ENCODE measurements around the gene NANOGP8.

The NANOGP8 gene

GRCh38 chr15:35095941-35096340 lies 10.8 kb upstream of the NANOGP8 start:
- no peak for TF ChIP-seq NFIC (IDR thresholded peaks at IDR 0.05)
- TF ChIP-seq ZBTB7A (IDR thresholded peaks at IDR 0.05; ENCODE audit: low read depth) = no peak
- TF ChIP-seq USF1 (IDR thresholded peaks at IDR 0.05) = no peak
- no peak for TF ChIP-seq MAX (IDR thresholded peaks at IDR 0.05)
- no peak for TF ChIP-seq TEAD4 (IDR thresholded peaks at IDR 0.05)

GRCh38 chr15:35092846-35093245 lies 7.8 kb upstream of the NANOGP8 start:
- TF ChIP-seq CREB1 (IDR thresholded peaks at IDR 0.05; ENCODE audit: low read depth) (no peak), CEBPB (IDR thresholded peaks at IDR 0.05) (no peak), TCF12 (IDR thresholded peaks at IDR 0.05; ENCODE audit: low read depth) (no peak), EP300 (IDR thresholded peaks at IDR 0.05; ENCODE audit: borderline replicate concordance) (no peak), MAX (IDR thresholded peaks at IDR 0.05) (no peak), RAD21 (IDR thresholded peaks at IDR 0.05; ENCODE audit: low read depth) (no peak), YY1 (IDR thresholded peaks at IDR 0.05; ENCODE audit: low read depth) (no peak), TAF1 (IDR thresholded peaks at IDR 0.05; ENCODE audit: low read depth) (no peak), ZBTB7A (IDR thresholded peaks at IDR 0.05; ENCODE audit: low read depth) (no peak), EGR1 (IDR thresholded peaks at IDR 0.05) (no peak), TEAD4 (IDR thresholded peaks at IDR 0.05) (no peak), FOXM1 (IDR thresholded peaks at IDR 0.05; ENCODE audit: borderline replicate concordance, low read depth) (no peak), NFIC (IDR thresholded peaks at IDR 0.05) (no peak), REST (IDR thresholded peaks at IDR 0.05; ENCODE audit: low read depth) (no peak), USF1 (IDR thresholded peaks at IDR 0.05) (no peak)

- no peak for TF ChIP-seq RAD21 (IDR thresholded peaks at IDR 0.05; ENCODE audit: low read depth)
- TF ChIP-seq YY1 (IDR thresholded peaks at IDR 0.05; ENCODE audit: low read depth) = no peak
- TF ChIP-seq CEBPB (IDR thresholded peaks at IDR 0.05) = no peak
- TF ChIP-seq CREB1 (IDR thresholded peaks at IDR 0.05; ENCODE audit: low read depth) = no peak
- TF ChIP-seq TCF12 (IDR thresholded peaks at IDR 0.05; ENCODE audit: low read depth) = no peak
- no peak for TF ChIP-seq USF1 (IDR thresholded peaks at IDR 0.05)
- no peak for TF ChIP-seq REST (IDR thresholded peaks at IDR 0.05; ENCODE audit: low read depth)
- no peak for TF ChIP-seq TAF1 (IDR thresholded peaks at IDR 0.05; ENCODE audit: low read depth)
- TF ChIP-seq EGR1 (IDR thresholded peaks at IDR 0.05) = no peak
- TF ChIP-seq NFIC (IDR thresholded peaks at IDR 0.05) = no peak
- no peak for TF ChIP-seq ZBTB7A (IDR thresholded peaks at IDR 0.05; ENCODE audit: low read depth)
Observed at GRCh38 chr15:35092311-35092710, 7.2 kb upstream of the NANOGP8 start.

- TF ChIP-seq YY1 (IDR thresholded peaks at IDR 0.05; ENCODE audit: low read depth) (no peak), REST (IDR thresholded peaks at IDR 0.05; ENCODE audit: low read depth) (no peak), FOXM1 (IDR thresholded peaks at IDR 0.05; ENCODE audit: borderline replicate concordance, low read depth) (no peak), EGR1 (IDR thresholded peaks at IDR 0.05) (no peak), USF1 (IDR thresholded peaks at IDR 0.05) (no peak), RAD21 (IDR thresholded peaks at IDR 0.05; ENCODE audit: low read depth) (no peak), TEAD4 (IDR thresholded peaks at IDR 0.05) (no peak), ZBTB7A (IDR thresholded peaks at IDR 0.05; ENCODE audit: low read depth) (no peak), MAX (IDR thresholded peaks at IDR 0.05) (no peak), NFIC (IDR thresholded peaks at IDR 0.05) (no peak), TAF1 (IDR thresholded peaks at IDR 0.05; ENCODE audit: low read depth) (no peak), TCF12 (IDR thresholded peaks at IDR 0.05; ENCODE audit: low read depth) (no peak)
Observed at GRCh38 chr15:35090104-35090807, 5.2 kb upstream of the NANOGP8 start.

Measured in Ishikawa (cell line).